Stimulated activated CD8-positive, alpha-beta memory T cell treated with anti-CD3 and anti-CD28 coated beads, Interleukin-12 subunit alpha, Interleukin-12 subunit beta, amount 100 ng/mL, for 1 hour (primary cell): Measurements from ENCODE around the gene GTF2F2.
"Not testable (repeated sequence)": the region's sequence is repeated elsewhere in the genome, so short reads cannot be mapped to it uniquely, and the experiment has no call there.

ENCODE experiments used
- DNase-seq: peaks from one replicate; pipeline ENCODE4 v3.0.0-alpha.2; 2020; ENCODE audit warnings: low read depth

The GTF2F2 gene

DNA sequence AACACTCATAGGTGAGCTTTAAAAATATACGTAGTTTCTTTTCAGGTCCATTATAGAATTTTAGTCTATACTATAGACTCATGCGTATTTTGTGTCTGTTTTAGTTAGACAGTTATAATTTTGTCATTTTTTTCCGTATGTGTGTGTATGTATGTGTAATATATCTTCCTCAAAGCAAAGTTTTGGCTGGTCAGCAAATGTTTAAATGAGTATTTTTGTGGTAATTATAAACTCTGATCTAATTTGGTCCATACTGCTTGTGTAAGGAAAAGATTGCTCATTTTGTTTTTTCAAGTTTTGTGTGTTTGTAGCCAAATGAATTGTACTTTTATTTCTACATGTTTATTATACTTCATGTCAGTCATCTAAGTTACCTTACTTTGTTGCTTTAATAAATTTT, 60.0 kb downstream of the GTF2F2 start:
- no peak for DNase-seq

DNA sequence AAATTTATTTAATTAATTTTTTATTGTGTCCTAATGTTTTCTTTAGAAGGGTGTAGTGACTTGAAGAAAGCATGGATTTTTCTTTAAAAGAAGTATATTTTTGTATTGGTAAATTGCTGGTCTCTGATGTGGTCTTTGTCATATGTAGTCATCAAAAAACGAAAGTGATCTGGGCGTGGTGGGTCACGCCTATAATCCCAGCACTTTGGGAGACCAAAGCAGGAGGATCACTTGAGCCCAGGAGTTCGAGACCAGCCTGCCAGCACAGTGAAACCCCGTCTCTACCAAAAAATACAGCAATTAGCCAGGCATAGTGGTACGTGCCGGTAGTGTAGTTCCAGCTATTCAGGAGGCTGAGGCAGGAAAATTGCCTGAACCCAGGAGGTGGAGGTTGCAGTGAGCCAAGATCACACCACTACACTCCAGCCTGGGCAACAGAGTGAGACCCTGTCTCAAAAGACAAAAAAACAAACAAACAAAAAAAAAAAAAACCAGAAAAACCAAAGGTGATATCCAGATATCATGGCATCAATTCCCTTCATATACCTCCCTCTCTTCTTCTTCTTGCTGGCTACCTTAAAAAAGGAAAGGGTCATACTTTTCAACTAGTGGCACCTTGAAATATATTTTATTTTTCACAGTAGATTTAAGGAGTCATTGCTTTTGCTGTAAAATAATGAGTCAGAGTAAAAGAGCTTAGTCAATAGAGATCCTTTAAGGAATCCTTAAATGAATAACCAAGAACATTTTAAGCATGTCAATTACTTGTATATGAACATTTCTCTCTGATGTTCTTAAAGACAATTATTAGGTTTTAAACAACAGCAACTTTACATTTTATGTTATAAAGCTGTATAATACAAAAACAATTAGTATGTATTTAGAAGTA, 60.6 kb downstream of the GTF2F2 start:
- DNase-seq = no peak

DNA sequence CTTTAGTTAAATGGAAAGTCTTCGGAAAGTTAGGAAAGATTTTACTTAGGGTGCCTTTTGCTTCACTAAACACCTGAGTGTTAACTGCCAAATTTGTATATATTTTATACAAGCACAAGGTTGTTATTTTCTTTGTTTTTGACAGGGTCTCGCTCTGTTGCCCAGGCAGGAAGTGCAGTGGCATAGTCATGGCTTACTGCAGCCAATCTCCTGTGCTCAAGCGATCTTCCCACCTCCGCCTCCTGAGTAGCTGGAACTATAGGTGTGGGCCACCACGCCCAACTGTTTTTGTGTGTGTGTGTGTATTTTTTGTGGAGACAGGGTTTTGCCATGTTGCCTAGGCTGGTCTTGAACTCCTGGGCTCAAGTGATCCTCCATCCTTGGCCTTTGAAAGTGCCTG, 64.4 kb downstream of the GTF2F2 start:
- DNase-seq = no peak

DNA sequence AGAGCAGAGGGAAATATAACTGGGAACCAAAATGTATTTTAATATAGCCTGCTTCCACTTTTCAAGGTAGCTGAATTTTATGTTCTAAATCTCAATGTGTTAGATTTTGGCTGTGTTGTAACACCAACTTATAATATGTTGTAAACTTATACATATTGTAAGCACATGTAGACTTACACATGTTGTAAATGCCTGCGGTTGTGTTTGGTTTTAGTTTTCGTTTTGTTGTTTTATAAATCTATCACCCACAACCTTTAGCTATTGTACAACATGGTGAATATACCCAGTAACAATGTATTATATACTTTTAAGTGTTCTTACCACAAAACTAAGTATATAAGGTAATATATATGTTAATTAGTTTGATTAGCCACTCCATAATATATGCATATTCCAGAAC, 65.0 kb downstream of the GTF2F2 start:
- no peak for DNase-seq

DNA sequence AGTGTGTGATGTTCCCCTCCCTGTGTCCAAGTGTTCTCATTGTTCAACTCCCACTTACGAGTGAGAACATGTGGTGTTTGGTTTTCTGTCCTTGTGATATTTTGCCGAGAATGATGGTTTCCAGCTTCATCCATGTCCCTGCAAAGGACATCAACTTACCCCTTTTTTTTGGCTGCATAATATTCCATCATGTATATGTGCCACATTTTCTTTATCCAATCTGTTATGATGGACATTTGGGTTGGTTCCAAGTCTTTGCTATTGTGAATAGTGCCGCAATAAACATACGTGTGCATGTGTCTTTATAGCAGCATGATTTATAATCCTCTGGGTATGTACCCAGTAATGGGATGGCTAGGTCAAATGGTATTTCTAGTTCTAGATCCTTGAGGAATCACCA, 68.8 kb downstream of the GTF2F2 start:
- not testable (repeated sequence) for DNase-seq

GRCh38 chr13:45189511-45189910, 69.2 kb downstream of the GTF2F2 start:
- not testable (repeated sequence) for DNase-seq

- no peak for DNase-seq
These were observed 71.6 kb downstream of the GTF2F2 start for GRCh38 chr13:45191874-45192273.

- DNase-seq = no peak
These were observed 74.0 kb downstream of the GTF2F2 start for GRCh38 chr13:45194081-45194939.

DNA sequence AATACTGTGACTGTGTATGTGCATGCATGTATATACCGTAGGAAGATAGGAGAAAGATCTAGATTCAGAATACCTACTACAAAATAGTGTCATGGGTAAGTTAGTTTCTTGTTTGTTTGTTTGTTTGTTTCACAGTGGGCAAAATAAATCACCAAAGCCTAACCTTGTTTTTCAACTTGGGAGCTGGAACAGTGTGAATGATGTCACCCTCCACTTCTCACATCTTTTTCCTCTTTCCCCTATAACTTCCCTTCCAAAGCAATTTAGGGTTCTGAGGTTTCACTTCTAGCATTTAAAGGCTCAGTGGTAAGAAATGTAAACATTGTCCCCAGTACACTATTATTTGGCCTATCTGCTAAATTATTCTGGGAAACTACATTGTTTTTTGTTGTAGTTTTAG, 75.1 kb downstream of the GTF2F2 start:
- DNase-seq = no peak

DNA sequence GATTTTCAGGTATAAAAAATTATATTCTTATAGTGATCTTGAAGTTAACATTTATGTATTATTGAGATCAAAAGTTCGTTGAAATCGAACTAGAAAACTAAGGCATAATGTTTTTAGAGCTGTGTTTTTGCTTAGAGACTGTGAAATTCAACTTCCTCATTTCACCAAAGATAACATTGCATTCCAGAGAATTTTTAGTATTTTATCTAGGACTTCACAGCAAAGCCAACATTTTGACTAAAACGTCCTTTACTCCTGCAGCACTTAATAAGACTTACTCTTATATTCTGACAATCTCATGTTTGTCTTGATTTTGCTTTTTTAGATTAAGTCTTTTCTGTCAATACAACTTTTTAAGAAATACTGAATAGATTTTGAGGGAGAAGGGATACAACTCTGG, 75.8 kb downstream of the GTF2F2 start:
- DNase-seq = no peak

GRCh38 chr13:45196622-45197021, 76.3 kb downstream of the GTF2F2 start:
- no peak for DNase-seq

- no peak for DNase-seq
These were observed 77.7 kb downstream of the GTF2F2 start for GRCh38 chr13:45198041-45198440.

DNA sequence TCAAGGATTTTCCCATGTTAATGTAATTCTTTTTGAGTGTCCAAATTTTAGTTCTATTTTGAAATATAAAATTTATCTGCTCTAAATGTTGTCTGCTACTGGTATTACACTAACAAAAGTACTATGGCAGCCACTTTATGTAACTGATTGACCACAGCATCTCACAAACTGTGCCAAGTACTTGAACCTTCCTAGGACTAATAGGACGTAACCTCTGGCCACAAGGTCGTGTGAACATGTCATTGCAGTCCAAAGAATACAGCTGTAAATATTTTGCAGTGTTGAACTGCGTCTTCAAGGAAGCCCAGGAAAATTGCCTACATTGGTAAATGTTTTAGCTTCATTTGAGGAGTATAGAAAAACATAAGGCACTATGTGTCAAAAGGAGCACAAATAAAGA, 78.6 kb downstream of the GTF2F2 start:
- DNase-seq = no peak

DNA sequence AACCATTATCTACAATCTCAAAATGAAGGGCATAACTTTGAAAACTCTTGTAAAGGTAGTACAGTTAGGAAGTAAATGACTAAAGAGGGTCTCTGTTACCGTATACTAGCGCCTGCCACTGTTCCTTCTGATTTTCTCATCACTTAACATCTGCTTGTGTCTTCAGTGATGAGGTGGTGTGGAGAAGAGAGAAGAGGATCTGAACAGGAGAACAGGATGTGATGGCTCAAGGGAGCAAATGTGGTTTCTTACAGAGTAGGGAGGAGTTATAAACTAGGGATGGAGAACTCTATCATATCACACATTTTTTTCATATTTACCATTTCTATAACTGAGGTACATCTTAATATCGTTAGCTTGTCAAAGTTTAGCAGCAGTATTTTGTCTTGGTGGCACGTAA, 79.4 kb downstream of the GTF2F2 start:
- no peak for DNase-seq

DNA sequence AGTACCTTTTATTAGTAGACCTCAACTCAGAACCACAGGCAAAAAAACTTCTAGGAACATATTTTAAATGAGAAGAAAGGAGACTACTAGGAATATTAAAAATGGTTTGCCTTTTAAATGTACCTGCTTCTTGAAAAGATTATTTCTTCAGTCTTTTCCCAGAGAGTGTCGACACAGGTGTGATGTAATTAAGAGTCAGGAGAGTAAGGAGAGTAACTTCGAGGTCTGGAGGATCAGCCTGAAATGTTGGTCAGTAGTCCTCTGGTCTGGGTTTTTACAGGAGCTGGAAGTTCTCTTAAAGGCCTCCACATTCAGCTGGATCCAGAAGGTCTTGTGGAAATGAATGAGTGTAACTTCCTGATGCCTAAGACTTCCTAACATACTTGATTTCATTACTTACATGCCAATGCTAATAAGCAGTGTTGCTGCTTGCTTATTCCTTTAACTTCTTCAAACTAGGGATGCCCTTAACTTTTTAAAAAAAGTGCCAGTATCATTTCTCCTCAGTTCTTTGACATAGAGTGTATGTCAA, 80.5 kb downstream of the GTF2F2 start, which contains the start of gene KCTD4:
KCTD4 (minus strand) TSS at position 345 of the 532 bp plus-strand sequence. CDS start 6,478 bp downstream, outside the sequence.
- no peak for DNase-seq

DNA sequence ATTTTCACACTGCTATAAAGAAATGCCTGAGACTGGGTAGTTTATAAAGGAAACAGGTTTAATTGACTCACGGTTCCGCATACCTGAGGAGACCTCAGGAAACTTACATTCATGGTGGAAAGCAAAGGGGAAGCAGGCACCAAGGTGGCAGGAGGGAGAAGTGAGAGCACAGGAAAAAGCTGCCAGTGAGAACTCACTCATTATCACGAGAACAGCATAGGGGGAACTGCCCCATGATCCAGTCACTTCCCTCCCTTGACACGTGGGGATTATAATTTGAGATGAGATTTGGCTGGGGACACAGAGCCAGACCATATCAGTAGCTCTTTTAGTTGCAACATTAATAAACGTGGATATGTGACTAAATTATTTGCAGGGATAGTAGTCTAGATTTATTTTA, 84.8 kb downstream of the GTF2F2 start:
- no peak for DNase-seq

DNA sequence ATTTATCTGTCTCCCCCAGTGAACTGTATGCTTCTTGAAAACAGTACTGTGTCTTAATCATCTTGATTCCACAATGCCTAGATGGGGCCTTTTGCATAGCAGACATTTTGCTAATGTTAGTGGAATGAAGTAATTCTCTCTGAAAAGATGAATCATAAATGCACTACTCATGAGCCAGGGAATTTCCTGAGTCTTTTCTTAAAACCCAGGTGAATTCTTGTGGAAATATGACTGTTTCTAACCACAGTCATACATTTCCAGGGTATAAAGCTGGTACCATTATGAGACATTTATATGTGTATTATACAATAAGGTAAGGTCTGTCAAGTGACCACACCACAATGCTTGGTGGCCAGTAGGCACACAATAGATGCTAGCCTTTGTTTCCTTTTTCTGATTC, 86.0 kb downstream of the GTF2F2 start:
- no peak for DNase-seq

DNA sequence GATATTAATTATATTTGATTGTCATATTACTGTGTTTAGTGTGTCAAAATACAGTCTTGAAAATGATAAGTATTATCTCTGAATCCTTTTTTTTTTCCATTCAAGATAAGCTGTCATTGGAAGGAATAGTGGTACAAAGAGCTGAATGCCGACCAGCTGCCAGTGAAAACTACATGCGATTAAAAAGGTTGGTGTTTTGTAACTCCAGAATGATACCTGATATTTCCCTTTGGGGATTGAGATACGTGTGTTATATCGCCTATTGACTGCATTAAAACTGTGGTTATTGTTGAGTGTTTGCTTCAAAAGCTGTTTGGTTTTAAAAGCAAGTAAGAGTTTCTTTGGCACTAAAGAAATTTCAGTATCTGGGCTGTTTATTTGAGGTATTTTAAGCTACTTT, 87.0 kb downstream of the GTF2F2 start:
- no peak for DNase-seq

GRCh38 chr13:45208132-45208531, 87.8 kb downstream of the GTF2F2 start:
- DNase-seq = no peak

DNA sequence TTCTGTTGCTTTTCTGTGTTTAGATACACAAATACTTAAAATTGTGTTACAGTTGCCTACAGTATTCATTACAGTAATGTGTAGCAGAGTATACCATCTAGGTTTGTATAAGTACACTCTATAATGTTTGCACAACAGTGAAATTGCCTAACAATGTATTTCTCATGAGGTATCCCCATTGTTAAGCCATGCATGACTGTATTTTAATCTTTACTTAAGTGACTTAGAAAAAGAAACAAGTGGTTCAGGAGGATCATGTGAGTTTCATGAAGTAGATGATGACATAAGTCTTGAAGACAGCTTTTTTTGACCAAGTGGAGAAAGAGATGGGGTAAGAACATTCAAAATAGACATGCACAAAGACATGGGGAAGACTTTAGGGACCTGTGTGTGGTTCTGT, 88.9 kb downstream of the GTF2F2 start:
- no peak for DNase-seq

GRCh38 chr13:45215392-45216077, 95.2 kb downstream of the GTF2F2 start:
- no peak for DNase-seq

DNA sequence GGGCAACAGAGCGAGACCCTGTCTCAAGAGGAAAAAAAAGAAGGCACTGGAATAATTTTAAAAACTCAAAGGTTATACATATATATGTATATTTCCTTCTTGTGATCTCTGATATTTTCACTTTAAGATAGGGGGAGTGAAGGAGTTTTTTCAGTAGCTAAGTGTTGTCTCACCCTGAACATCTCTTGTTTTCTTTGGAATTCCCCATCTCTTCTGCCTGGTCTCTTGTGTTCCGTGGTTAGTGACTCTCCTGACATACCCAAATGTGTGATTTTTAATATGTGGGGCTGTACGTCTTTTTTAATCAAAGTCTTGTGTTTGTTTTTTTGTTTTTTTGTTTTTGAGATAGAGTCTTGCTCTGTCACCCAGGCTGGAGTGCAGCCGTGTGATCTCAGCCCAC, 95.9 kb downstream of the GTF2F2 start:
- no peak for DNase-seq
